B cell (primary cell): ENCODE measurements around the gene KCNQ1OT1. TPM values are rescaled to one million over a fixed set of nuclear protein-coding genes. Genes with fewer than 3 reads are reported as not detected.

Experiments used
- ATAC-seq: fragments of 200-7000 bp; cut with Tn5 transposase; one replicate; pipeline ENCODE4 v1.10.0; 2021; ENCODE audit warnings: low read depth, mild to moderate bottlenecking, moderate number of reproducible peaks, moderate library complexity
- CTCF ChIA-PET: fragments of 350-600 bp; sonication (Branson Sonifier 250); formaldehyde crosslinking; loops from one replicate; lab custom pipeline; 2021; ENCODE audit warnings: antibody characterized with exemption, inconsistent platforms; lab: Charles Lee
- POLR2A ChIA-PET: fragments of 350-600 bp; sonication (Branson Sonifier 250); formaldehyde crosslinking; loops from one replicate; lab custom pipeline; 2021; ENCODE audit warnings: antibody characterized with exemption; lab: Charles Lee
- DNase-seq: peaks from one replicate; pipeline ENCODE4 v3.0.0; 2013
- H2AFZ ChIP-seq: 2 replicates; pipeline ENCODE4 v1.6.1; 2012; ENCODE audit warnings: mild to moderate bottlenecking, low read depth, low read length; ENCODE audit not compliant: insufficient read depth, poor library complexity, severe bottlenecking
- H3K27ac ChIP-seq, 2 donors: 1 replicate in 1 of 2; 2 replicates in 1 of 2; pipeline ENCODE4 v1.5.1; 2012 to 2013; ENCODE audit warnings: low read length in 2 of 2, mild to moderate bottlenecking in 2 of 2, moderate library complexity in 1 of 2
- H3K27me3 ChIP-seq, 4 experiments: fragments of 200-600 bp in 1 of 4; sonication (generic) in 1 of 4; replicated peaks in 1 of 4; 1 replicate in 2 of 4; 2 replicates in 2 of 4; pipeline versions ENCODE4 v1.6.1 to v1.7.0; 2013 to 2016; ENCODE audit warnings: low read length in 3 of 4, mild to moderate bottlenecking in 2 of 4, mixed read lengths in 1 of 4, moderate library complexity in 1 of 4; ENCODE audit not compliant: insufficient read depth in 4 of 4, control insufficient read depth in 3 of 4; ENCODE audit errors: control extremely low read depth in 1 of 4
- H3K36me3 ChIP-seq, 2 experiments: replicated peaks in 1 of 2; 1 replicate in 1 of 2; 2 replicates in 1 of 2; pipeline versions ENCODE4 v1.6.1 to v1.7.1; 2013; ENCODE audit warnings: low read length in 1 of 2; ENCODE audit not compliant: insufficient read depth in 2 of 2, control insufficient read depth in 1 of 2; ENCODE audit errors: control extremely low read depth in 1 of 2, extremely low read depth in 1 of 2
- H3K4me1 ChIP-seq, 2 donors: fragments of 200-600 bp in 1 of 2; sonication (generic) in 1 of 2; 1 replicate in 1 of 2; 2 replicates in 1 of 2; pipeline versions ENCODE4 v1.5.1 to v1.6.1; 2013 to 2017; ENCODE audit warnings: low read length in 2 of 2; ENCODE audit not compliant: control insufficient read depth in 2 of 2, insufficient read depth in 2 of 2
- H3K4me2 ChIP-seq: replicated peaks from 2 replicates; pipeline ENCODE3; 2012; ENCODE audit warnings: mild to moderate bottlenecking, low read depth, low read length; ENCODE audit not compliant: poor library complexity, severe bottlenecking
- H3K4me3 ChIP-seq, 5 experiments: fragments of 200-600 bp in 1 of 5; sonication (generic) in 1 of 5; 1 replicate in 3 of 5; 2 replicates in 2 of 5; pipeline versions ENCODE4 v1.5.1 to v1.7.0; 2011 to 2016; ENCODE audit warnings: low read length in 4 of 5, mild to moderate bottlenecking in 4 of 5, low read depth in 2 of 5, control low read depth in 1 of 5, moderate library complexity in 1 of 5; ENCODE audit not compliant: insufficient read depth in 1 of 5; ENCODE audit errors: control extremely low read depth in 1 of 5, extremely low read depth in 1 of 5
- H3K79me2 ChIP-seq: fragments of 200-600 bp; sonication (generic); one replicate; pipeline ENCODE4 v1.6.0; 2016; ENCODE audit warnings: low read length; ENCODE audit not compliant: control insufficient read depth, insufficient read depth
- H3K9ac ChIP-seq: fragments of 200-600 bp; sonication (generic); 2 replicates; pipeline ENCODE4 v1.6.1; 2017; ENCODE audit warnings: mild to moderate bottlenecking, low read length, moderate library complexity
- H3K9me3 ChIP-seq, 3 donors: one replicate each; pipeline versions ENCODE4 v1.6.1 to v1.7.1; 2013; ENCODE audit warnings: low read length in 2 of 3; ENCODE audit not compliant: control insufficient read depth in 2 of 3, insufficient read depth in 1 of 3; ENCODE audit errors: control extremely low read depth in 1 of 3
- H4K20me1 ChIP-seq: 2 replicates; pipeline ENCODE4 v1.6.0; 2012; ENCODE audit warnings: mild to moderate bottlenecking, low read length; ENCODE audit not compliant: insufficient read depth, control insufficient read depth, poor library complexity, severe bottlenecking
- H3K27ac Mint-ChIP-seq: one replicate; pipeline ENCODE4 v1.8.0; 2021; ENCODE audit warnings: mixed read lengths
- H3K27me3 Mint-ChIP-seq: one replicate; pipeline ENCODE4 v1.8.0; 2021; ENCODE audit warnings: mixed read lengths
- H3K4me1 Mint-ChIP-seq: one replicate; pipeline ENCODE4 v1.8.0; 2021; ENCODE audit warnings: mixed read lengths
- H3K4me3 Mint-ChIP-seq: one replicate; pipeline ENCODE4 v1.8.0; 2021; ENCODE audit warnings: mixed read lengths
- H3K9me3 Mint-ChIP-seq: one replicate; pipeline ENCODE4 v1.8.0; 2022; ENCODE audit warnings: mixed read lengths; ENCODE audit not compliant: insufficient read depth
- EZH2 ChIP-seq: IDR thresholded peaks from 2 replicates; pipeline ENCODE4 v1.6.1; 2012; ENCODE audit warnings: borderline replicate concordance, low read depth, mild to moderate bottlenecking, moderate library complexity, low read length; ENCODE audit not compliant: insufficient read depth, poor library complexity, severe bottlenecking
- WGBS: methylation state at CpG from one replicate; pipeline ENCODE4 v1.1.5; 2013; ENCODE audit warnings: missing lambda C conversion rate; ENCODE audit not compliant: insufficient coverage; 5-methylcytosine and 5-hydroxymethylcytosine counted together
- intact Hi-C: fragments of 100-400 bp; cut with micrococcal nuclease; formaldehyde crosslinking; loops from one replicate; pipeline ENCODE4 v1.10.0; 2022
- polyA plus RNA-seq: library from polyadenylated mRNA; depleted of rRNA; stranded (reverse); fragments of >200 nt; gene quantifications from 2 replicates; pipeline ENCODE4 v1.2.3, GENCODE V29; 2012
- total RNA-seq, 2 donors: library from RNA; stranded (reverse); fragments of 120-200 nt in 1 of 2; gene quantifications; 1 replicate in 1 of 2; 2 replicates in 1 of 2; pipeline versions ENCODE4 v1.2.3 to v1.2.4, GENCODE V29; 2013 to 2022
- TF ChIP-seq, protein P1 (sequence below): fragments of 200-600 bp; IDR thresholded peaks from one replicate; pipeline ENCODE4 v1.8.0; 2022; ENCODE audit warnings: antibody characterized with exemption, mild to moderate bottlenecking

KCNQ1OT1 gene
- total and polyA plus RNA-seq, 2 donors (not counting 1 experiment from before 2014, with no cell fraction given) = 0.03 to 0.89 TPM

DNA sequence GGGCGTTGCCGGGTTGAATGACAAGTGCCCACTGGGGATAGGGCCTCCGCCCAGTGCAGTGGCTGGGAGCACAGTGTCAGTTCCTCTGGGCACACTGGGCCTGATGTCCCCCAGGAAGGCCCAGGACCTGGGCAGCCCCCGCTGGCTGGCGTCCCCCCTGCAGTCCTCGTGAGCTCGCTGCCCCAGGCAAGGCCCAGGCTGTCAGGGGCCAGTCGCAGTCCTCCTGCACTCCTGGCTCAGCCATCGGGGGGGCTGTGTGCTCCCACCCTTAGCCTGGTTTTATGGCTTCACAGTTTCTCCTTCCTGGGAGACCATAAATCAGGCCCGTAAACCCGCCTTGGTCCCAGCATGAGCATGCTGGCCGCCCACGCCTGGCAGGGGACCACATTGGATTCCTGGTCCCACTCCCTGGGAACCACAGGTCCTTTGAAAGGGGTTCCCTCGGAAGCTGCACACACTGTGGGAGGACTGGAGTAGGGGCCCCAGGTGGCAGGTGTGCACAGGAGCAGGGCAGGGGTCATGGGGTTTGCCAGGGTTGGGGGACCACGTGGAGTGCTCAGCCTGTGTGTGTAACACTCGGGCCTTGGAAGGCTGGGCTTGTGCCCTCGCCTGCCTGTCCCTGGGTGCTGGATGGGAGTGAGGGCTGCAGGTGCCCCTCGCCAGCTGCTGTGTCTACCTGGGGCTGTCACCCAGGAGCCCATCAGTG, 113.6 kb downstream of the KCNQ1OT1 start:
- H3K27me3 ChIP-seq = no peaks in the 10 kb centered on the region
- no peaks in the 10 kb centered on the region for H3K9me3 ChIP-seq
- ATAC-seq (no peak), DNase-seq (no peak)
- no peak overlapping the region for H3K9ac ChIP-seq
- H3K27ac ChIP-seq = no peak overlapping the region
- 93% methylated on average over 18 of the region's 18 CpGs for WGBS
- H3K9me3 Mint-ChIP-seq = no peaks in the 10 kb centered on the region
- no peak overlapping the region for H3K4me3 ChIP-seq
- intact Hi-C loops = no loop called here
- CTCF ChIA-PET = no interaction called here
- H3K27ac Mint-ChIP-seq = no peak overlapping the region
- H3K4me2 ChIP-seq = no peak overlapping the region
- H3K4me3 Mint-ChIP-seq = no peak overlapping the region
- no peaks in the 10 kb centered on the region for H3K4me1 Mint-ChIP-seq
- POLR2A ChIA-PET = no interaction called here
- H3K27me3 Mint-ChIP-seq = no peaks in the 10 kb centered on the region
- peaks cover 0 to 17% of the 10 kb centered on the region in 2 experiments for H3K36me3 ChIP-seq
- no peaks in the 10 kb centered on the region for H3K79me2 ChIP-seq
- H4K20me1 ChIP-seq = no peaks in the 10 kb centered on the region
- no peaks in the 10 kb centered on the region for H3K4me1 ChIP-seq
- TF ChIP-seq, protein P1, sequence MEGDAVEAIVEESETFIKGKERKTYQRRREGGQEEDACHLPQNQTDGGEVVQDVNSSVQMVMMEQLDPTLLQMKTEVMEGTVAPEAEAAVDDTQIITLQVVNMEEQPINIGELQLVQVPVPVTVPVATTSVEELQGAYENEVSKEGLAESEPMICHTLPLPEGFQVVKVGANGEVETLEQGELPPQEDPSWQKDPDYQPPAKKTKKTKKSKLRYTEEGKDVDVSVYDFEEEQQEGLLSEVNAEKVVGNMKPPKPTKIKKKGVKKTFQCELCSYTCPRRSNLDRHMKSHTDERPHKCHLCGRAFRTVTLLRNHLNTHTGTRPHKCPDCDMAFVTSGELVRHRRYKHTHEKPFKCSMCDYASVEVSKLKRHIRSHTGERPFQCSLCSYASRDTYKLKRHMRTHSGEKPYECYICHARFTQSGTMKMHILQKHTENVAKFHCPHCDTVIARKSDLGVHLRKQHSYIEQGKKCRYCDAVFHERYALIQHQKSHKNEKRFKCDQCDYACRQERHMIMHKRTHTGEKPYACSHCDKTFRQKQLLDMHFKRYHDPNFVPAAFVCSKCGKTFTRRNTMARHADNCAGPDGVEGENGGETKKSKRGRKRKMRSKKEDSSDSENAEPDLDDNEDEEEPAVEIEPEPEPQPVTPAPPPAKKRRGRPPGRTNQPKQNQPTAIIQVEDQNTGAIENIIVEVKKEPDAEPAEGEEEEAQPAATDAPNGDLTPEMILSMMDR = no peak
- no peak for TF ChIP-seq EZH2
- H2AFZ ChIP-seq = no peak overlapping the region

DNA sequence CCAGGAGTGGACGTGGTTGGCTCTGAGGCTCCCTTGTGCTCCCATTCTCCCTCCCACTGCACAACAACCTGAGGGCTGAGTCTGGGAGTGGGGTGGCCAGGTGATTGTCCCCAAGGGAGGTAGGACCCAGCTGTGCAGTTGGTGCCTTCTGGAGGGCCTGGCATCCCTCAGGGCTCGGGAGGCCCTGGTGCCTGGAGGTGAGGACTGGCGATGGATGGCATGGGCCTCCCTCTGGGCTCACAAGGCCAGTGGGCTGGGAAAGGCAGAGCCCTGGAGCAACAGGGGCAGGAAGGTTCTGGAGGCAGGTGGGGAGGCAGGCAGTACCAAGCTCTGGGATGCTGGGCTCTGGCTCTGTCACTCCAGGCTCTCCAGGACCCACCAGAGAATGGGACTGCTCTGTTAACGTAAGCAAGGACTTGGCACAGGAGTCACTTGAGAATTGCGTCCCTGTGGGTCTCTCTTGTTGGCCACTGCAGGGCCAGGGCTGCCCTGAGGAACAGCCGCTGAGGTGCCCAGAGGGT, 114.2 kb downstream of the KCNQ1OT1 start:
- Mint-ChIP-seq H3K27ac (no peak overlapping the region), H3K4me3 (no peak overlapping the region), H3K4me1 (no peaks in the 10 kb centered on the region), H3K27me3 (no peaks in the 10 kb centered on the region), H3K9me3 (no peaks in the 10 kb centered on the region)
- POLR2A ChIA-PET = no interaction called here
- no peak for DNase-seq
- H3K36me3 ChIP-seq = peaks cover 0 to 14% of the 10 kb centered on the region in 2 experiments
- no peak overlapping the region for H3K4me2 ChIP-seq
- 96% methylated on average over 5 of the region's 6 CpGs for WGBS
- no peaks in the 10 kb centered on the region for H3K4me1 ChIP-seq
- intact Hi-C loops = no loop called here
- TF ChIP-seq, protein P1 = no peak
- no peak for TF ChIP-seq EZH2
- H3K9me3 ChIP-seq = no peaks in the 10 kb centered on the region
- no peak overlapping the region for H3K9ac ChIP-seq
- no peak overlapping the region for H3K4me3 ChIP-seq
- CTCF ChIA-PET = no interaction called here
- ATAC-seq = no peak
- no peak overlapping the region for H3K27ac ChIP-seq
- no peaks in the 10 kb centered on the region for H3K79me2 ChIP-seq
- H2AFZ ChIP-seq = no peak overlapping the region
- H4K20me1 ChIP-seq = no peaks in the 10 kb centered on the region
- H3K27me3 ChIP-seq = no peaks in the 10 kb centered on the region
